Neural progenitor cell (in vitro differentiated cells): ENCODE measurements around the gene CTNNA1. TPM values are rescaled to one million over a fixed set of nuclear protein-coding genes. Genes with fewer than 3 reads are reported as not detected.

Source experiments
- DNase-seq: peaks from one replicate; pipeline ENCODE4 v3.0.0-alpha.2; 2016; ENCODE audit warnings: low spot score
- H2AFZ ChIP-seq: fragments of 200-600 bp; sonication (generic); replicated peaks from 2 replicates; pipeline ENCODE4 v1.6.1; 2016; ENCODE audit warnings: antibody characterized with exemption
- H3F3A ChIP-seq: fragments of 200-600 bp; sonication (generic); 2 replicates; pipeline ENCODE4 v1.6.1; 2016; ENCODE audit warnings: antibody characterized with exemption, low read depth
- H3K27ac ChIP-seq: fragments of 200-600 bp; sonication (generic); 2 replicates; pipeline ENCODE4 v1.5.1; 2016; ENCODE audit warnings: mild to moderate bottlenecking
- H3K27me3 ChIP-seq: fragments of 200-600 bp; sonication (generic); 2 replicates; pipeline ENCODE4 v1.6.1; 2016; ENCODE audit warnings: mild to moderate bottlenecking, moderate library complexity
- H3K36me3 ChIP-seq: fragments of 200-600 bp; sonication (generic); 2 replicates; pipeline ENCODE4 v1.5.1; 2016
- H3K4me1 ChIP-seq: fragments of 200-600 bp; sonication (generic); 2 replicates; pipeline ENCODE4 v1.6.1; 2016; ENCODE audit warnings: mixed run types
- H3K4me2 ChIP-seq: fragments of 200-600 bp; sonication (generic); 2 replicates; pipeline ENCODE4 v1.6.1; 2016
- H3K4me3 ChIP-seq: fragments of 200-600 bp; sonication (generic); 2 replicates; pipeline ENCODE4 v1.5.1; 2016
- H3K79me2 ChIP-seq: fragments of 200-600 bp; sonication (generic); 2 replicates; pipeline ENCODE4 v1.6.1; 2016; ENCODE audit warnings: low read depth
- H3K9ac ChIP-seq: fragments of 200-600 bp; sonication (generic); 2 replicates; pipeline ENCODE4 v1.6.1; 2016
- H3K9me3 ChIP-seq: fragments of 200-600 bp; sonication (generic); 2 replicates; pipeline ENCODE4 v1.5.1; 2016; ENCODE audit warnings: low read depth
- H4K20me1 ChIP-seq: fragments of 200-600 bp; sonication (generic); 2 replicates; pipeline ENCODE4 v1.6.1; 2016; ENCODE audit warnings: low read depth
- H3K27ac Mint-ChIP-seq: 3 replicates; pipeline ENCODE4 v1.8.0; 2021; ENCODE audit warnings: mixed read lengths
- H3K27me3 Mint-ChIP-seq: 2 replicates; pipeline ENCODE4 v1.8.0; 2022; ENCODE audit warnings: low read depth, mild to moderate bottlenecking, inconsistent platforms, moderate library complexity, mixed read lengths; ENCODE audit not compliant: insufficient read depth
- H3K36me3 Mint-ChIP-seq: 3 replicates; pipeline ENCODE4 v1.8.0; 2021; ENCODE audit warnings: mixed read lengths
- H3K4me1 Mint-ChIP-seq: 3 replicates; pipeline ENCODE4 v1.8.0; 2021; ENCODE audit warnings: mixed read lengths
- H3K4me3 Mint-ChIP-seq: 3 replicates; pipeline ENCODE4 v1.8.0; 2021; ENCODE audit warnings: mild to moderate bottlenecking, moderate library complexity, mixed read lengths
- H3K9me3 Mint-ChIP-seq: 3 replicates; pipeline ENCODE4 v1.8.0; 2020; ENCODE audit warnings: mixed read lengths
- CTCF ChIP-seq: fragments of 200-600 bp; sonication (generic); IDR thresholded peaks from 2 replicates; pipeline ENCODE4 v1.5.1; 2017; ENCODE audit warnings: antibody characterized with exemption, mild to moderate bottlenecking
- EZH2 ChIP-seq: fragments of 200-600 bp; sonication (generic); IDR thresholded peaks from 2 replicates; pipeline ENCODE4 v1.6.1; 2017; ENCODE audit warnings: antibody characterized with exemption, mild to moderate bottlenecking, moderate library complexity
- EZH2phosphoT487 ChIP-seq: fragments of 200-600 bp; sonication (generic); IDR thresholded peaks from 2 replicates; pipeline ENCODE4 v1.6.1; 2017; ENCODE audit warnings: antibody characterized with exemption
- total RNA-seq: library from RNA; depleted of rRNA; stranded (reverse); fragments of >200 nt; gene quantifications from 2 replicates; pipeline ENCODE4 v1.2.3, GENCODE V29; 2015; ENCODE audit warnings: low replicate concordance

CTNNA1 gene
- total RNA-seq, 1 donor from 2014 or later, result 305 TPM

GRCh38 chr5:138956801-138957200 is 203.6 kb downstream of the CTNNA1 start:
- no peak overlapping the region for H3K27ac ChIP-seq
- Mint-ChIP-seq H3K4me3 (no peak overlapping the region), H3K9me3 (no peaks in the 10 kb centered on the region), H3K4me1 (peaks cover 57% of the 10 kb centered on the region), H3K27ac (peak overlapping the region; percentile 74), H3K36me3 (no peaks in the 10 kb centered on the region), H3K27me3 (peaks cover 16% of the 10 kb centered on the region)
- no peak overlapping the region for H3K4me2 ChIP-seq
- H3K79me2 ChIP-seq, result no peaks in the 10 kb centered on the region
- no peaks in the 10 kb centered on the region for H3K9me3 ChIP-seq
- H3F3A ChIP-seq, result peaks cover 11% of the 10 kb centered on the region
- H3K36me3 ChIP-seq, result no peaks in the 10 kb centered on the region
- no peak for DNase-seq
- H4K20me1 ChIP-seq, result peaks cover 13% of the 10 kb centered on the region
- H3K4me1 ChIP-seq, result peaks cover 48% of the 10 kb centered on the region
- no peak overlapping the region for H2AFZ ChIP-seq
- H3K4me3 ChIP-seq, result no peak overlapping the region
- TF ChIP-seq CTCF, result no peak
- TF ChIP-seq EZH2, result no peak
- TF ChIP-seq EZH2phosphoT487, result no peak
- H3K27me3 ChIP-seq, result peaks cover 4% of the 10 kb centered on the region
- H3K9ac ChIP-seq, result no peak overlapping the region

DNA sequence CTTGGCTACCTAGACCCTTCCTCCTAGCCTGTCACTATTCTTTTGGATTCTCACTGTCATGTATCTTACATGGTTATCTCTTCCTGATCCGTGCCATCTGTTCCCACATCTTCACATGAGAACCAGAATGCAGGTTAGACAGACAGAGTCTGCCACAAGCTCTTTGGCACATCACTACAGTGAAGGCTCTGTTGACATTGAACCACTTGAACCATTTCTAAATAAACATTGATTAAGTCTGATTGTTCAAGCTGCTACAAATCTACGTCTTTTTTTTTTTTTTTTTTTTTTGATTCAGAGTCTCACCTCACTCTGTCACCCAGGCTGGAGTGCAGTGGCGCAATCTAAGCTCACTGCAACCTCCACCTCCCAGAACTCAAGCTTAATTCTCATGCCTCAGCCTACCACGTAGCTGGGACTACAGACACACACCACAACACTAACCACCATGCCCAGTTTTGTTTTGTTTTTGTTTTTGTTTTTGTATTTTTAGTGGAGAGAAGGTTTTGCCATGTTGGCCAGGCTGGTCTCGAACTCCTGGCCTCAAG is 207.0 kb downstream of the CTNNA1 start:
- no peaks in the 10 kb centered on the region for H3K79me2 ChIP-seq
- no peak overlapping the region for H3K27ac Mint-ChIP-seq
- no peak overlapping the region for H3K9ac ChIP-seq
- H3F3A ChIP-seq, result peaks cover 44% of the 10 kb centered on the region
- no peak overlapping the region for H3K4me2 ChIP-seq
- peaks cover 13% of the 10 kb centered on the region for H3K27me3 Mint-ChIP-seq
- peaks cover 32% of the 10 kb centered on the region for H4K20me1 ChIP-seq
- H3K36me3 ChIP-seq, result no peaks in the 10 kb centered on the region
- H3K4me3 ChIP-seq, result no peak overlapping the region
- H2AFZ ChIP-seq, result no peak overlapping the region
- no peak for DNase-seq
- no peaks in the 10 kb centered on the region for H3K9me3 ChIP-seq
- no peaks in the 10 kb centered on the region for H3K36me3 Mint-ChIP-seq
- peaks cover 57% of the 10 kb centered on the region for H3K4me1 Mint-ChIP-seq
- no peak overlapping the region for H3K27ac ChIP-seq
- peaks cover 51% of the 10 kb centered on the region for H3K4me1 ChIP-seq
- no peak overlapping the region for H3K4me3 Mint-ChIP-seq
- TF ChIP-seq CTCF (no peak), EZH2phosphoT487 (no peak)
- no peaks in the 10 kb centered on the region for H3K9me3 Mint-ChIP-seq
- peaks cover 4% of the 10 kb centered on the region for H3K27me3 ChIP-seq

GRCh38 chr5:138961221-138961620 is 208.0 kb downstream of the CTNNA1 start:
- Mint-ChIP-seq H3K4me1 (peaks cover 58% of the 10 kb centered on the region), H3K36me3 (no peaks in the 10 kb centered on the region), H3K9me3 (no peaks in the 10 kb centered on the region), H3K4me3 (no peak overlapping the region), H3K27me3 (peaks cover 12% of the 10 kb centered on the region), H3K27ac (peak overlapping the region; percentile 7)
- peak overlapping the region; percentile 36 for H3K4me2 ChIP-seq
- H2AFZ ChIP-seq, result no peak overlapping the region
- TF ChIP-seq EZH2phosphoT487 (no peak), CTCF (no peak), EZH2 (no peak)
- H3K9ac ChIP-seq, result no peak overlapping the region
- H3K79me2 ChIP-seq, result no peaks in the 10 kb centered on the region
- DNase-seq, result no peak
- H3K9me3 ChIP-seq, result no peaks in the 10 kb centered on the region
- H3F3A ChIP-seq, result peaks cover 51% of the 10 kb centered on the region
- peaks cover 34% of the 10 kb centered on the region for H4K20me1 ChIP-seq
- H3K27me3 ChIP-seq, result peaks cover 4% of the 10 kb centered on the region
- H3K36me3 ChIP-seq, result no peaks in the 10 kb centered on the region
- no peak overlapping the region for H3K4me3 ChIP-seq
- H3K27ac ChIP-seq, result no peak overlapping the region
- H3K4me1 ChIP-seq, result peaks cover 50% of the 10 kb centered on the region
